CD4-positive, alpha-beta T cell (primary cell): ENCODE data around the gene CFDP1. TPM values are rescaled to one million over a fixed set of nuclear protein-coding genes. Genes with fewer than 3 reads are reported as not detected.

ENCODE experiments used
- ATAC-seq: fragments of 200-7000 bp; cut with Tn5 transposase; one replicate; pipeline ENCODE4 v1.10.0; 2022; ENCODE audit warnings: mild to moderate bottlenecking; ENCODE audit not compliant: poor library complexity
- CTCF ChIA-PET: fragments of 350-600 bp; sonication (Branson Sonifier 250); formaldehyde crosslinking; loops from one replicate; lab custom pipeline; 2021; ENCODE audit warnings: antibody characterized with exemption, inconsistent platforms; lab: Charles Lee
- POLR2A ChIA-PET: fragments of 350-600 bp; sonication (Branson Sonifier 250); formaldehyde crosslinking; loops from one replicate; lab custom pipeline; 2021; ENCODE audit warnings: antibody characterized with exemption, inconsistent platforms; lab: Charles Lee
- DNase-seq, 14 experiments: peaks; one replicate each; pipeline ENCODE4 v3.0.0-alpha.2; 2013 to 2020; ENCODE audit warnings: mixed read lengths in 2 of 14
- H3K27ac ChIP-seq, 2 donors: one replicate each; pipeline versions ENCODE4 v1.5.1 to v1.7.0; 2013; ENCODE audit warnings: low read length in 2 of 2, low read depth in 1 of 2, mild to moderate bottlenecking in 1 of 2
- H3K27me3 ChIP-seq, 2 experiments: 1 replicate in 1 of 2; 2 replicates in 1 of 2; pipeline versions ENCODE4 v1.6.1 to v1.7.0; 2013; ENCODE audit warnings: low read length in 2 of 2, control low read depth in 1 of 2, mild to moderate bottlenecking in 1 of 2, moderate library complexity in 1 of 2; ENCODE audit not compliant: insufficient read depth in 2 of 2, control insufficient read depth in 1 of 2
- H3K36me3 ChIP-seq: one replicate; pipeline ENCODE4 v1.6.1; 2013; ENCODE audit warnings: low read length, control low read depth; ENCODE audit not compliant: insufficient read depth
- H3K4me1 ChIP-seq: one replicate; pipeline ENCODE4 v1.6.1; 2013; ENCODE audit warnings: low read length, control low read depth; ENCODE audit not compliant: insufficient read depth
- H3K4me3 ChIP-seq: one replicate; pipeline ENCODE4 v1.5.1; 2013; ENCODE audit warnings: mild to moderate bottlenecking, low read length, moderate library complexity
- H3K9me3 ChIP-seq, 2 experiments: 1 replicate in 1 of 2; 2 replicates in 1 of 2; pipeline versions ENCODE4 v1.6.1 to v1.7.0; 2013; ENCODE audit warnings: low read length in 2 of 2, mild to moderate bottlenecking in 2 of 2, control low read depth in 1 of 2, moderate library complexity in 1 of 2; ENCODE audit not compliant: control insufficient read depth in 1 of 2, insufficient read depth in 1 of 2
- H3K27ac Mint-ChIP-seq: one replicate; pipeline ENCODE4 v1.8.0; 2020; ENCODE audit warnings: mixed read lengths
- H3K27me3 Mint-ChIP-seq: one replicate; pipeline ENCODE4 v1.8.0; 2021; ENCODE audit warnings: mixed read lengths
- H3K36me3 Mint-ChIP-seq: one replicate; pipeline ENCODE4 v1.8.0; 2021; ENCODE audit warnings: low read depth, mixed read lengths
- H3K4me1 Mint-ChIP-seq: one replicate; pipeline ENCODE4 v1.8.0; 2021; ENCODE audit warnings: low read depth, mixed read lengths
- H3K4me3 Mint-ChIP-seq: one replicate; pipeline ENCODE4 v1.8.0; 2020; ENCODE audit warnings: mild to moderate bottlenecking, mixed read lengths
- H3K9me3 Mint-ChIP-seq: one replicate; pipeline ENCODE4 v1.8.0; 2020; ENCODE audit warnings: mixed read lengths
- CTCF ChIP-seq: fragments of 200-600 bp; IDR thresholded peaks from one replicate; pipeline ENCODE4 v1.8.0; 2022; ENCODE audit warnings: antibody characterized with exemption, mild to moderate bottlenecking
- intact Hi-C, 2 experiments: fragments of 100-400 bp; cut with DNase I in 1 of 2; cut with micrococcal nuclease in 1 of 2; formaldehyde crosslinking; loops; one replicate each; pipeline versions ENCODE4 v1.15.1 to v1.9.0; 2023 to 2025; cut with DNase I, micrococcal nuclease
- total RNA-seq, 174 experiments: library from RNA in 2 of 174; stranded (reverse) in 2 of 174; gene quantifications; one replicate each; pipeline ENCODE4 v1.2.3 and lab custom pipeline; 2021 to 2026

CFDP1 gene
- total RNA-seq, 2 experiments from 2014 or later, result 23.0 to 25.5 TPM

- no peak for TF ChIP-seq CTCF
- Histone ChIP-seq H3K9me3 (no peaks in the 10 kb centered on the region), H3K4me1 (peaks cover 23% of the 10 kb centered on the region), H3K36me3 (peaks cover 4% of the 10 kb centered on the region), H3K4me3 (no peak overlapping the region), H3K27ac (no peak overlapping the region), H3K27me3 (no peaks in the 10 kb centered on the region)
- Mint-ChIP-seq H3K9me3 (no peaks in the 10 kb centered on the region), H3K36me3 (peaks cover 26% of the 10 kb centered on the region), H3K4me3 (no peak overlapping the region), H3K27ac (no peak overlapping the region), H3K4me1 (peaks cover 61% of the 10 kb centered on the region), H3K27me3 (no peaks in the 10 kb centered on the region)
- DNase-seq, result no peak
- no peak for ATAC-seq
- intact Hi-C loops, result no loop called here
- ChIA-PET POLR2A (interaction anchor here (0.7 to 1.3 kb wide), 2 partner anchors 55 to 138 kb away, joined by 3 to 4 read pairs; partner anchors contain the start of gene CFDP1), CTCF (interaction anchor here (4.7 kb wide), 1 partner anchor 145 kb away, joined by 16 read pairs; no protein-coding TSS in a partner anchor)
These were observed 54.7 kb downstream of the CFDP1 start for GRCh38 chr16:75378616-75379015.

- peaks cover 56% of the 10 kb centered on the region for H3K4me1 Mint-ChIP-seq
- H3K9me3 Mint-ChIP-seq, result no peaks in the 10 kb centered on the region
- peaks cover 29% of the 10 kb centered on the region for H3K36me3 Mint-ChIP-seq
- intact Hi-C loops, result no loop called here
- no peak overlapping the region for H3K4me3 ChIP-seq
- peaks cover 4% of the 10 kb centered on the region for H3K36me3 ChIP-seq
- CTCF ChIA-PET, result interaction anchor here (1.8 to 4.7 kb wide), 2 partner anchors 144 to 179 kb away, joined by 3 to 16 read pairs; no protein-coding TSS in a partner anchor
- no peak overlapping the region for H3K27ac Mint-ChIP-seq
- ATAC-seq, result no peak
- no peak for TF ChIP-seq CTCF
- H3K4me1 ChIP-seq, result peaks cover 23% of the 10 kb centered on the region
- H3K27ac ChIP-seq, result no peak overlapping the region
- H3K4me3 Mint-ChIP-seq, result no peak overlapping the region
- no peaks in the 10 kb centered on the region for H3K27me3 Mint-ChIP-seq
- DNase-seq, result no peak
- H3K27me3 ChIP-seq, result no peaks in the 10 kb centered on the region
- POLR2A ChIA-PET, result interaction anchor here (1.3 kb wide), 1 partner anchor 56 kb away, joined by 3 read pairs; the partner anchor contains the start of gene CFDP1
- H3K9me3 ChIP-seq, result no peaks in the 10 kb centered on the region
These were observed 55.4 kb downstream of the CFDP1 start for GRCh38 chr16:75377729-75378386.

GRCh38 chr16:75376475-75377161, 56.7 kb downstream of the CFDP1 start:
- intact Hi-C loops, result no loop called here
- no peak for ATAC-seq

More at GRCh38 chr16:75376475-75377161, 56.7 kb downstream of the CFDP1 start:
- DNase-seq, result no peak
- peaks cover 4% of the 10 kb centered on the region for H3K36me3 ChIP-seq
- no peaks in the 10 kb centered on the region for H3K9me3 ChIP-seq
- no peak overlapping the region for H3K27ac ChIP-seq
- no peak for TF ChIP-seq CTCF
- no peaks in the 10 kb centered on the region for H3K27me3 ChIP-seq
- no peak overlapping the region for H3K27ac Mint-ChIP-seq
- peaks cover 45% of the 10 kb centered on the region for H3K4me1 Mint-ChIP-seq
- H3K4me1 ChIP-seq, result peaks cover 18% of the 10 kb centered on the region
- POLR2A ChIA-PET, result no interaction called here
- CTCF ChIA-PET, result interaction anchor here (1.8 to 4.7 kb wide), 2 partner anchors 143 to 178 kb away, joined by 3 to 16 read pairs; no protein-coding TSS in a partner anchor
- H3K4me3 ChIP-seq, result no peak overlapping the region
- H3K36me3 Mint-ChIP-seq, result peaks cover 37% of the 10 kb centered on the region
- H3K9me3 Mint-ChIP-seq, result no peaks in the 10 kb centered on the region
- no peak overlapping the region for H3K4me3 Mint-ChIP-seq
- no peaks in the 10 kb centered on the region for H3K27me3 Mint-ChIP-seq
